ENCODE data around the gene CDC7. TPM values are rescaled to one million over a fixed set of nuclear protein-coding genes. Genes with fewer than 3 reads are reported as not detected.

CDC7 gene
- total RNA-seq, 4 donors from 2014 or later, result 1.6 to 2.6 (median 2.2) TPM

- DNase-seq, result no peak
- Histone ChIP-seq H3K36me3 (no peaks in the 10 kb centered on the region), H3K4me1 (no peaks in the 10 kb centered on the region), H3K4me3 (replicated peaks in 1 of 3) (no peak overlapping the region), H3K9me3 (no peaks in the 10 kb centered on the region), H3K27ac (no peak overlapping the region), H3K27me3 (no peaks in the 10 kb centered on the region)
- 53 to 63% methylated on average over 2 of the region's 2 CpGs for WGBS, 2 donors
- intact Hi-C loops (cut with DNase I), result no loop called here
- TF ChIP-seq CTCF (IDR thresholded peaks at IDR 0.05) (no peak), POLR2A (IDR thresholded peaks at IDR 0.05) (no peak)
Measured at GRCh38 chr1:91476533-91477217, 24.0 kb upstream of the CDC7 start.

DNA sequence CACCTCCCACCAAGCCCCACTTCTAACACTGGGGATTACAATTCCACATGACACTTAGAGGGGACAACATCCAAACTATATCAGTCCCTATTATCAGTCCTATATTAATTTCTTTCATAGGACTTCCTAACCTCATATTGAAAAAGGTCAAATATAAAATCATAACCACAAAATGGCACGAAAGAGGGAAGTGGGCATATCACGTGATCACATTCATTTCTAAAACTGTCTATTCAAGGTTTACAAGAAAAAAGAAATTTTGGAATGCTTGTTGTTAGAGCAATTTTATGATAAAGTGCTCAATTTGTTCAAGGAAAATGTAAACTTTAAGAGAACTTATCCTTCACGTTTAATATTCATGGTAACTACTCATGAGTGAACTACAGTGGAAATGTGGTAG, 13.2 kb upstream of the CDC7 start:
- Histone ChIP-seq H3K36me3 (no peaks in the 10 kb centered on the region), H3K4me1 (no peaks in the 10 kb centered on the region), H3K27ac (no peak overlapping the region), H3K27me3 (no peaks in the 10 kb centered on the region), H3K4me3 (replicated peaks in 1 of 3) (no peak overlapping the region), H3K9me3 (no peaks in the 10 kb centered on the region)
- WGBS, 2 donors, result 76 to 87% methylated on average over 3 of the region's 3 CpGs
- intact Hi-C loops (cut with DNase I), result no loop called here
- no peak for DNase-seq
- TF ChIP-seq CTCF (IDR thresholded peaks at IDR 0.05) (no peak), POLR2A (IDR thresholded peaks at IDR 0.05) (no peak)

- no peaks in the 10 kb centered on the region for H3K27me3 ChIP-seq
- 42 to 75% methylated on average over 1 of the region's 1 CpG for WGBS, 2 donors
Measured at GRCh38 chr1:91490501-91490900, 10.2 kb upstream of the CDC7 start.

DNA sequence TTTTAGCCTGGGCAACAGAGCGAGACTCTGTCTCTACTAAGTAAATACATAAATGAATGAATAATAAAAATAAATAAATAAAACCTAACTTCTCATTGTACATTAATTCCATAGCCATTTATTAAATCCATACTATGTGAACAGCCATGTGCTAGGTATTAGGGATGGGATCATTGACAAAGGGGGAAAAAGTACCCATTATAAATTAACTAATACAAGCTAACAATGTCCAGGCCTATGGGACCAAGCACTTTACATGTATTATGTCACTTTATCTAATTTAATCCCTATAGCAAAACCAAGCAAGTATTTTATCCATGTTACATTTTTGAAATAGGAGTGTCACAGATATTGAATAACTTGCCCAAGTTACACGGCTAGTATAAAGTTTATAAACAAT, 2.6 kb upstream of the CDC7 start:
- Histone ChIP-seq H3K27ac (no peak overlapping the region), H3K36me3 (no peaks in the 10 kb centered on the region), H3K4me3 (replicated peaks in 1 of 3) (no peak overlapping the region), H3K9me3 (no peaks in the 10 kb centered on the region), H3K27me3 (no peaks in the 10 kb centered on the region), H3K4me1 (peaks cover 6% of the 10 kb centered on the region in 2 donors)
- TF ChIP-seq CTCF (IDR thresholded peaks at IDR 0.05) (no peak), POLR2A (IDR thresholded peaks at IDR 0.05) (no peak)
- 96 to 98% methylated on average over 2 of the region's 2 CpGs for WGBS, 2 donors
- DNase-seq, result no peak
- intact Hi-C loops (cut with DNase I), result no loop called here

More at GRCh38 chr1:91490501-91490900, 10.2 kb upstream of the CDC7 start:
- Histone ChIP-seq H3K9me3 (no peaks in the 10 kb centered on the region), H3K4me1 (no peaks in the 10 kb centered on the region), H3K4me3 (replicated peaks in 1 of 3) (no peak overlapping the region), H3K27ac (no peak overlapping the region), H3K36me3 (no peaks in the 10 kb centered on the region)
- intact Hi-C loops (cut with DNase I), result no loop called here
- DNase-seq, result no peak
- no peak for TF ChIP-seq POLR2A (IDR thresholded peaks at IDR 0.05)
- no peak for TF ChIP-seq CTCF (IDR thresholded peaks at IDR 0.05)

DNA sequence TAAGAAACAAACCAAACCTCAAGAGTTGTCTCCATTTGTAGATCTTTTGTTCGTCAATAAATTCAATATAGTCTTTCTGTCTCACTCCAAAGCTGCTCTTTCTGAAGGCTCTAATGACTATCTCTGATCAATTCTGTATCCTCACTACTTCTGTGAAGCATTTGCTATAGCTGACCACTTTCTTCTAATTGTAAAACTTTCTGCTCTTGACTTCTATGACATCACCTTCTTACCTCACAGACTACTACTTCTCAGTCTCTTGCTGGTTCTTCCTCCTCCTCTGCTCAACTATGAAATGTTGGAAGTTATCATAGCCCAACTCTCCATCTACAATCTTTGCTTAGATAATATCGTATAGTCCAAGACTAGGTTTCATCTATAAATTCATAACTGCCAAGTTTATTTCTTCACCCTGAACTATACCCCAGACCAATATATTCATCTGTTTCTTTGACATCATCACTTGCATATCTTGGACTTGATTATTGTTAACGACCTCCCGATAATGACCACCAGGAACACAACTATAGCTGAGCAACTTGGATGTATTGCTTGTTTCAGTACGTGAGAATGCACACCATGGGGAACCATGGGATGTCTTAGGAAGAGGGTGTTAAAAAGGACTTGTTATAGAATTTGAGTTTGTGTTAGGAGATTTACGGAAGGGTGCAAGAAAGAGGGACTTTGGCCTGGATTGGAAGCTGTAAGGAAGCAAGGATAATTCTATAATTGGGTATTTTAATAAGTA, 2.0 kb upstream of the CDC7 start:
- intact Hi-C loops (cut with DNase I), result no loop called here
- Histone ChIP-seq H3K9me3 (no peaks in the 10 kb centered on the region), H3K27me3 (no peaks in the 10 kb centered on the region), H3K27ac (no peak overlapping the region), H3K36me3 (no peaks in the 10 kb centered on the region), H3K4me3 (replicated peaks in 1 of 3) (no peak overlapping the region), H3K4me1 (peaks cover 6% of the 10 kb centered on the region in 2 donors)
- DNase-seq, result no peak
- 95 to 96% methylated on average over 6 of the region's 6 CpGs for WGBS, 2 donors
- TF ChIP-seq POLR2A (IDR thresholded peaks at IDR 0.05), result no peak
- TF ChIP-seq CTCF (IDR thresholded peaks at IDR 0.05), result no peak
